Epithelial cell of alveolus of lung (primary cell): ENCODE results near the gene ARHGEF37. TPM values are rescaled to one million over a fixed set of nuclear protein-coding genes. Genes with fewer than 3 reads are reported as not detected.

Source experiments
- total RNA-seq: library from RNA; depleted of rRNA; stranded (reverse); fragments of >200 nt; gene quantifications from 2 replicates; pipeline ENCODE4 v1.2.1, GENCODE V29; 2015

The ARHGEF37 gene
- 0.16 and 0.78 TPM in 2 replicates for total RNA-seq

GRCh38 chr5:149581192-149581861 is at the start of gene ARHGEF37:
TSS of gene ARHGEF37 (plus strand) at chr5:149581498. CDS start at chr5:149597770, 16,272 bp downstream.

GRCh38 chr5:149551227-149552037 is 29.9 kb upstream of the ARHGEF37 start, which contains the start of gene CSNK1A1:
TSS of gene CSNK1A1 (minus strand) at chr5:149551439. CDS start at chr5:149550964, 475 bp downstream.

Other genes starting within 250 kb of the ARHGEF37 start
- gene GRPEL2, start 236.0 kb upstream of the ARHGEF37 start, total RNA-seq = 7.9 and 19.3 TPM in 2 replicates
- gene PCYOX1L, start 223.5 kb upstream of the ARHGEF37 start, total RNA-seq = 10.4 and 14.2 TPM in 2 replicates
- 0.80 and 1.2 TPM in 2 replicates for gene IL17B, start 202.2 kb upstream of the ARHGEF37 start, total RNA-seq
- 218 and 219 TPM in 2 replicates for gene CSNK1A1, start 30.1 kb upstream of the ARHGEF37 start, total RNA-seq
- 0.64 and 0.78 TPM in 2 replicates for gene PPARGC1B, start 148.8 kb downstream of the ARHGEF37 start, total RNA-seq